Neural progenitor cell (in vitro differentiated cells): ENCODE data around the gene CABP4.

Experiments
- EZH2 ChIP-seq: fragments of 200-600 bp; sonication (generic); IDR thresholded peaks from 2 replicates; pipeline ENCODE4 v1.6.1; 2017; ENCODE audit warnings: antibody characterized with exemption, mild to moderate bottlenecking, moderate library complexity
- EZH2phosphoT487 ChIP-seq: fragments of 200-600 bp; sonication (generic); IDR thresholded peaks from 2 replicates; pipeline ENCODE4 v1.6.1; 2017; ENCODE audit warnings: antibody characterized with exemption
- TF ChIP-seq, protein P1 (sequence below): fragments of 200-600 bp; sonication (generic); IDR thresholded peaks from 2 replicates; pipeline ENCODE4 v1.5.1; 2017; ENCODE audit warnings: antibody characterized with exemption, mild to moderate bottlenecking

DNA sequence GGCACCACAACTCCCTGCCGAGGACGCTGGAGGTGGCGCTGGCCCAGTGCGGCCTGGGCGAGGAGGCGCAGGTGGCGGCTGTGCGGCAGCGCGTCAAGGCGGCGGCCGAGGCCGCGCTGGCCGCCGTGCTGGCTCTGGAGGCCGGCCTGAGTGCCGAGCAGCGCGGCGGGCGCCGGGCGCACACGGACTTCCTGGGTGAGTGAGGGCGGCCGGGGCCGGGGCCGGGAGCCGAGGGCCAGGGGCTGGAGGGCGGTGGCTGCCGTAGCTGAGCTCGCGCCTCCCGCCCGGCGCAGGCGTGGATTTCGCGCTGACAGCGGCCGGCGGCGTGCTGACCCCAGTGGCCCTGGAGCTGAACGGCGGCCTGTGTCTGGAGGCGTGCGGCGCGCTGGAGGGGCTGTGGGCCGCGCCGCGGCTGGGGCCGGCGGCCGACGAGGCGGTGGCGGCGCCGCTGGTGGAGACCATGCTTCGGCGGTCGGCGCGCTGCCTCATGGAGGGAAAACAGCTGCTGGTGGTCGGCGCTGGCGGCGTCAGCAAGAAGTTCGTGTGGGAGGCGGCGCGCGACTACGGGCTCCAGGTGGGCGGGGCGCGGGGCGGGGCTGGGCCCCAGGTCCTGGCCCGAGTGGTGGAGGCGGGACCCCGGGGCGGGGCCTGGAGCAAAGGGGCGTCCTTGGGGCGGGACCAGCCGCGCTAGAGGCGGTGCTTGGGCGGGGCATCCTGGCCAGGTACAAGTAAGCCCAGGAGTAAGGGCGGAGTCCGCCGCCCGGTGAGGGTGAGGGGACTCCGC lies 34.3 kb upstream of the CABP4 start:
- TF ChIP-seq EZH2 (no peak), EZH2phosphoT487 (no peak)
- TF ChIP-seq, protein P1, sequence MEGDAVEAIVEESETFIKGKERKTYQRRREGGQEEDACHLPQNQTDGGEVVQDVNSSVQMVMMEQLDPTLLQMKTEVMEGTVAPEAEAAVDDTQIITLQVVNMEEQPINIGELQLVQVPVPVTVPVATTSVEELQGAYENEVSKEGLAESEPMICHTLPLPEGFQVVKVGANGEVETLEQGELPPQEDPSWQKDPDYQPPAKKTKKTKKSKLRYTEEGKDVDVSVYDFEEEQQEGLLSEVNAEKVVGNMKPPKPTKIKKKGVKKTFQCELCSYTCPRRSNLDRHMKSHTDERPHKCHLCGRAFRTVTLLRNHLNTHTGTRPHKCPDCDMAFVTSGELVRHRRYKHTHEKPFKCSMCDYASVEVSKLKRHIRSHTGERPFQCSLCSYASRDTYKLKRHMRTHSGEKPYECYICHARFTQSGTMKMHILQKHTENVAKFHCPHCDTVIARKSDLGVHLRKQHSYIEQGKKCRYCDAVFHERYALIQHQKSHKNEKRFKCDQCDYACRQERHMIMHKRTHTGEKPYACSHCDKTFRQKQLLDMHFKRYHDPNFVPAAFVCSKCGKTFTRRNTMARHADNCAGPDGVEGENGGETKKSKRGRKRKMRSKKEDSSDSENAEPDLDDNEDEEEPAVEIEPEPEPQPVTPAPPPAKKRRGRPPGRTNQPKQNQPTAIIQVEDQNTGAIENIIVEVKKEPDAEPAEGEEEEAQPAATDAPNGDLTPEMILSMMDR, result no peak
